Hematopoietic multipotent progenitor cell treated with erythropoietin and hydrocortisone succinate and interleukin-3 and kit ligand, for 15 days (in vitro differentiated cells): Measurements from ENCODE around the gene UBN2.
"Not testable (repeated sequence)": the region's sequence is repeated elsewhere in the genome, so short reads cannot be mapped to it uniquely, and the experiment has no call there.

ENCODE experiments used
- DNase-seq: peaks from one replicate; pipeline ENCODE4 v3.0.0-alpha.2; 2015; ENCODE audit warnings: low spot score

Gene UBN2

GRCh38 chr7:139297795-139298194, 66.8 kb downstream of the UBN2 start:
- DNase-seq, result no peak

GRCh38 chr7:139299296-139299695, 68.3 kb downstream of the UBN2 start:
- no peak for DNase-seq

- DNase-seq, result no peak
Observed at GRCh38 chr7:139300390-139300789, 69.4 kb downstream of the UBN2 start.

- DNase-seq, result no peak
Observed at GRCh38 chr7:139304517-139304916, 73.5 kb downstream of the UBN2 start.

- no peak for DNase-seq
Observed at GRCh38 chr7:139317939-139318505, 87.0 kb downstream of the UBN2 start.

GRCh38 chr7:139321071-139321745, 90.2 kb downstream of the UBN2 start:
- no peak for DNase-seq

- DNase-seq, result not testable (repeated sequence)
Observed at GRCh38 chr7:139324709-139325108, 93.7 kb downstream of the UBN2 start.

- DNase-seq, result no peak
Observed at GRCh38 chr7:139328375-139328774, 97.3 kb downstream of the UBN2 start.

- no peak for DNase-seq
Observed at GRCh38 chr7:139329119-139329518, 98.1 kb downstream of the UBN2 start.

- no peak for DNase-seq
Observed at GRCh38 chr7:139330333-139331030, 99.4 kb downstream of the UBN2 start.

- no peak for DNase-seq
Observed at GRCh38 chr7:139332697-139333359, 101.8 kb downstream of the UBN2 start.

GRCh38 chr7:139333443-139333842, 102.4 kb downstream of the UBN2 start:
- DNase-seq, result not testable (repeated sequence)

GRCh38 chr7:139334399-139335150, 103.5 kb downstream of the UBN2 start:
- no peak for DNase-seq

- no peak for DNase-seq
Observed at GRCh38 chr7:139339025-139339424, 108.0 kb downstream of the UBN2 start.

GRCh38 chr7:139339698-139340036, 108.6 kb downstream of the UBN2 start:
- DNase-seq, result no peak

GRCh38 chr7:139340037-139340807, 109.2 kb downstream of the UBN2 start:
- peak; percentile 97 for DNase-seq

- DNase-seq, result no peak
Observed at GRCh38 chr7:139340808-139341057, 109.7 kb downstream of the UBN2 start.

GRCh38 chr7:139341058-139341775, 110.2 kb downstream of the UBN2 start, which contains the start of gene FMC1:
FMC1 (plus strand) TSS chr7:139341337; CDS start chr7:139341385, 48 bp downstream.
- peak; percentile 90 for DNase-seq

- no peak for DNase-seq
Observed at GRCh38 chr7:139341776-139342226, 110.8 kb downstream of the UBN2 start.

GRCh38 chr7:139345042-139345441, 114.0 kb downstream of the UBN2 start:
- DNase-seq, result no peak

GRCh38 chr7:139351027-139351426, 120.0 kb downstream of the UBN2 start:
- no peak for DNase-seq
